Effector memory CD4-positive, alpha-beta T cell (primary cell): Measurements from ENCODE around the gene CEACAM16.
"Not testable (repeated sequence)": the region's sequence is repeated elsewhere in the genome, so short reads cannot be mapped to it uniquely, and the experiment has no call there.

Source experiments
- DNase-seq, 3 donors: peaks; one replicate each; pipeline ENCODE4 v3.0.0-alpha.2; 2020
- H3K27ac ChIP-seq: 2 replicates; pipeline ENCODE4 v1.7.0; 2013; ENCODE audit warnings: mild to moderate bottlenecking, low read length, moderate library complexity; ENCODE audit not compliant: insufficient read depth, poor library complexity, severe bottlenecking
- H3K27me3 ChIP-seq: replicated peaks from 2 replicates; pipeline ENCODE4 v1.7.0; 2013; ENCODE audit warnings: mild to moderate bottlenecking, low read length; ENCODE audit not compliant: insufficient read depth, control insufficient read depth, poor library complexity, severe bottlenecking
- H3K36me3 ChIP-seq: 2 replicates; pipeline ENCODE4 v1.7.0; 2013; ENCODE audit warnings: mild to moderate bottlenecking, low read length, moderate library complexity; ENCODE audit not compliant: control insufficient read depth, insufficient read depth
- H3K4me1 ChIP-seq: 2 replicates; pipeline ENCODE4 v1.7.0; 2013; ENCODE audit warnings: low read length, mild to moderate bottlenecking; ENCODE audit not compliant: control insufficient read depth, insufficient read depth, poor library complexity, severe bottlenecking
- H3K4me3 ChIP-seq: 2 replicates; pipeline ENCODE4 v1.7.0; 2013; ENCODE audit warnings: low read length, low read depth, mild to moderate bottlenecking; ENCODE audit not compliant: insufficient read depth, poor library complexity, severe bottlenecking
- H3K9me3 ChIP-seq: 2 replicates; pipeline ENCODE4 v1.7.0; 2013; ENCODE audit warnings: mild to moderate bottlenecking, low read length, moderate library complexity; ENCODE audit not compliant: control insufficient read depth

CEACAM16 gene

GRCh38 chr19:44703336-44704078 is 4.6 kb downstream of the CEACAM16 start:
- no peaks in the 10 kb centered on the region for H3K36me3 ChIP-seq
- no peaks in the 10 kb centered on the region for H3K4me1 ChIP-seq
- H3K9me3 ChIP-seq: no peaks in the 10 kb centered on the region
- H3K27me3 ChIP-seq: no peaks in the 10 kb centered on the region
- H3K27ac ChIP-seq: no peak overlapping the region
- no peak overlapping the region for H3K4me3 ChIP-seq
- DNase-seq: no peak

- no peaks in the 10 kb centered on the region for H3K9me3 ChIP-seq
- H3K36me3 ChIP-seq: no peaks in the 10 kb centered on the region
- no peak overlapping the region for H3K27ac ChIP-seq
- no peaks in the 10 kb centered on the region for H3K27me3 ChIP-seq
- DNase-seq: no peak
- no peak overlapping the region for H3K4me3 ChIP-seq
- H3K4me1 ChIP-seq: no peaks in the 10 kb centered on the region
Observed at GRCh38 chr19:44704982-44705381, 6.0 kb downstream of the CEACAM16 start.

GRCh38 chr19:44705502-44706010 is 6.6 kb downstream of the CEACAM16 start:
- no peaks in the 10 kb centered on the region for H3K9me3 ChIP-seq
- no peaks in the 10 kb centered on the region for H3K27me3 ChIP-seq
- H3K27ac ChIP-seq: no peak overlapping the region
- H3K36me3 ChIP-seq: no peaks in the 10 kb centered on the region
- no peaks in the 10 kb centered on the region for H3K4me1 ChIP-seq
- no peak for DNase-seq
- no peak overlapping the region for H3K4me3 ChIP-seq

GRCh38 chr19:44706506-44707236 is 7.7 kb downstream of the CEACAM16 start:
- Histone ChIP-seq H3K4me1 (no peaks in the 10 kb centered on the region), H3K27me3 (no peaks in the 10 kb centered on the region), H3K36me3 (no peaks in the 10 kb centered on the region), H3K9me3 (no peaks in the 10 kb centered on the region), H3K27ac (no peak overlapping the region), H3K4me3 (no peak overlapping the region)
- no peak for DNase-seq

GRCh38 chr19:44707794-44708193 is 8.8 kb downstream of the CEACAM16 start:
- H3K27me3 ChIP-seq: no peaks in the 10 kb centered on the region
- H3K4me3 ChIP-seq: no peak overlapping the region
- H3K36me3 ChIP-seq: no peaks in the 10 kb centered on the region
- no peak overlapping the region for H3K27ac ChIP-seq
- H3K9me3 ChIP-seq: no peaks in the 10 kb centered on the region
- H3K4me1 ChIP-seq: no peaks in the 10 kb centered on the region
- no peak for DNase-seq

- Histone ChIP-seq H3K36me3 (no peaks in the 10 kb centered on the region), H3K27ac (no peak overlapping the region), H3K9me3 (no peaks in the 10 kb centered on the region), H3K27me3 (no peaks in the 10 kb centered on the region), H3K4me3 (no peak overlapping the region), H3K4me1 (no peaks in the 10 kb centered on the region)
- DNase-seq: no peak
Observed at GRCh38 chr19:44708940-44709339, 10.0 kb downstream of the CEACAM16 start.

GRCh38 chr19:44709434-44710266 is 10.7 kb downstream of the CEACAM16 start:
- DNase-seq, H3K36me3 ChIP-seq, H3K4me3 ChIP-seq, H3K27me3 ChIP-seq, H3K9me3 ChIP-seq, H3K27ac ChIP-seq, H3K4me1 ChIP-seq: not testable (repeated sequence)

GRCh38 chr19:44710483-44710882 is 11.5 kb downstream of the CEACAM16 start:
- no peak overlapping the region for H3K4me3 ChIP-seq
- no peaks in the 10 kb centered on the region for H3K36me3 ChIP-seq
- H3K27me3 ChIP-seq: no peaks in the 10 kb centered on the region
- H3K27ac ChIP-seq: no peak overlapping the region
- DNase-seq: no peak
- H3K4me1 ChIP-seq: no peaks in the 10 kb centered on the region
- H3K9me3 ChIP-seq: no peaks in the 10 kb centered on the region

GRCh38 chr19:44712864-44713515 is 14.0 kb downstream of the CEACAM16 start:
- H3K36me3 ChIP-seq: no peaks in the 10 kb centered on the region
- DNase-seq: no peak
- no peak overlapping the region for H3K27ac ChIP-seq
- no peaks in the 10 kb centered on the region for H3K4me1 ChIP-seq
- H3K4me3 ChIP-seq: no peak overlapping the region
- no peaks in the 10 kb centered on the region for H3K9me3 ChIP-seq
- H3K27me3 ChIP-seq: no peaks in the 10 kb centered on the region
